ENCODE data around the gene ATF6.
"Not testable (repeated sequence)": the region's sequence is repeated elsewhere in the genome, so short reads cannot be mapped to it uniquely, and the experiment has no call there.

ATF6 gene

DNA sequence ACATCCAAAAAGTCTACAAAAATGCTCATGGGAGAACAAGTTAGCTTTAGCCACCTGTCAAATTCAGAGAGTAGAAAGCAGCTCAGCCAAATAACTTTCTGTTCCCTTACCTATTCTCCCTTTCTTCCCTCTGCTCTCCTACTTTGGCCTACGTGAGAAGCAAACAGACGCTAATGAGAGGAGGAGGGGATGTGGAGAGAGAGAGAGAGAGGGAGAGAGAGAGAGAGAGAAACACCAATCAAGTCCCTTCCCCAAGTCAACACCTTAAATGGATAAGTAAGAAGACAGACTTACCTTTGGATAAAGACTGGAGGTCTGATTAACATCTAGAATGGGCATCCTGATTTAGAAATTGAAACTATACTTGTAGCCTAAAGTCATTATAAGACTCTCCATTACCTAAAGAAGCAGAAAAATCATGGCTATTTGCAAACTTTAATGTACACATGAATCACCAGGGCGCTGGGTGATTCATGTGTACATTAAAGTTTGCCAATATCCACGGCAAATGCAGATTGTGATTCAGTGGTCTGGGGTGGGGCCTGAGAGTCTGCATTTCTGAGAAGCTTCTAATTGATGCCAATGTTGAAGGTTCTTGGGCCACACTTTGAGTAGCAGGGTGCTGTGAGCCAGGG is 29.7 kb upstream of the ATF6 start:
- DNase-seq, result no peak

DNA sequence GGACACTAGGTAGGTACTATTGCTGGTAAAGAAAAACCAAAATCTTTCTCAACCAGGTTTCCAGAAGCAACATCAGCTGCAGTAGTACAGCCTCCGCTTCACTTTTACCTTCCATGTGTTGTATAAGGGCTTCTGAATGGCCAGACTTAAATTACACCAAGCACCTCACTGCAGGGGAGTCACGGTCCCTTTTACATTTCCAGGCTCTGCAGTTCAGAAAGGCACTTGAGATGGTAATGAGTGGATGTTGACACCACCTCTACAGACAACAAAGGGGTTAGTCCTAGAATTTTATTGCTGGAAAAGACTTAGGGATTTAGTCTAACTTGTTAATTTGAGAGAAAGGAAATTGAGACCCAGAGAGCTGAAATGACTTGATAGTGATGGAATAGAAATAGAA is 28.5 kb upstream of the ATF6 start:
- no peak for DNase-seq

DNA sequence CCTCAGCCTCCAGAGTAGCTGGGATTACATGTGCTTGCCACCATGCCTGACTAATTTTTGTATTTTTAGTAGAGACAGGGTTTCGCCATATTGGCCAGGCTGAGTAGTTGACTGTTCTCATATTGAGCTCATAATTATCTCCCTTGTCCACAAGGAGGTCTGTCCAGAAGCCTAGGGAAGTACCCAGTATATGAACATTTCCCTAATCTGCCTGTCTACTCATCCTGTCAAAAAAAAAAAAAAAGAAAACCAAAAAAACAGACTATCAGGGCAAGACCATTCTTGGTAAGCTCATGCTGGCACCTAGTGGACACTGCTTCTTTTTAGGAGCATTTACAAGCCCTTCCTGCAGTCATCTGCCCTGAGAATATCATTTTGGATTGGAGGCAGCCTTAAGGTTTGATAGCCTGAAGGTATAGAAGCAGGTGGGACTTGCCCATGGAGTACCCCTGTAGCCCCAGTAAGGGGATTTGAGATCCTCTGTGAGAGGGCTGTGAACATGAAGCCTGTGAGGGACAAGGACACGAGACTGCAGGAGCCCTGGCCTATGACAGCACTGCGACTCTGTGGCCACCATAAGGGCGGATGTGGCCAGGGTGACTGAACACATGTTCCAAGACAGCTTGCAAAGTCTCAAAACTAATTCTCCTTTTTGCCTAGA is 27.4 kb upstream of the ATF6 start:
- peak; percentile 95 for DNase-seq

DNA sequence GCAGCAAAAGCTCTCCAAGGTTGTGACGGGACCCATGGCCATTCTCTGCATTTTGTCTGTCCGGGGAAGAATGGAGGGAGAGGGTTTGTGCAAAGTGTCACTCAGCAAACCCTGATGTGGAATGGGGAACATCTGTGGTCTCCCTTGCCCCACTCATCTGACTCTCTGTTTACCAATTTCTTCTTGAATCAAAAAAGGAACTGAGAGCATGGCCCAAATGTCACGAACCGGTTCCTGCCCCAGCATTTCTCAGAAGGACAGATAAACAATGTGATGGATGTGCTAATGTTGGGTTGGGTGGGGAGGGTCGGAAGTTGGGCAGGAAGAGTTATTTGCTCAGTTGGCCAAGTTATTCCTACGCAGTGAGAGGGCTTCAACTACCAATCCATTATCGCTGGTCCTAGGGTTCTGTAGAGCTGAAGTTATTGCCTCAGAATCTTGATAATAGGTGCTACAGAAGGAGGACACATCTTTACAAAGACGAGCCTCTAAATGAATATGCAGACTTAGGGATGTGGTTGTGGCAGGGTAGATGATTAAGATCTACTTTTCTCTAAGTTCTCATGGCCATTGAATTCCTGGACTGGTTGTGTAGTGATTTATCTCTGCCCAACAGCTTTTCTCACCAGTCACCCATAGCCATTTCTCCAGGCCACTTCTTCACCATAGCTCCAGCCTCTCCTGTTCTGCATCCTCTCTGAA is 26.1 kb upstream of the ATF6 start:
- DNase-seq, result no peak

DNA sequence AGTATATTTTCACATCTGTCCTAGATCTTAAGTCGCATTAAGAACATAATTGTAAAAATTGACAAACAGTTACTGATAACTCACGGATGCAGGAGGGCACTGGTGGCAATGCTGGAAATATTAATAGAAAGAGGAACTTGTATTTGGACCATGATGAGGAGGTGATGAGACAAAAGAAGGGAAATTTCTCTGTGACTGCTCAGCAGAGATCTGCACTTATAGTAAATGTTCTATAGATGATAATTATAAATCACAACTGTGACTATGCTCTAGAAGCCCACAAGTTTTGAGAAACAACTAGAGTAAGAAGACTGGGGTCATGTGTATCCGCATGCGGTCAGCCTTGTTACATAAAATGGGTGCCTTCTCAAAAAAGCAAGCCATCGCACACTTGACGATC is 25.2 kb upstream of the ATF6 start:
- DNase-seq, result no peak

DNA sequence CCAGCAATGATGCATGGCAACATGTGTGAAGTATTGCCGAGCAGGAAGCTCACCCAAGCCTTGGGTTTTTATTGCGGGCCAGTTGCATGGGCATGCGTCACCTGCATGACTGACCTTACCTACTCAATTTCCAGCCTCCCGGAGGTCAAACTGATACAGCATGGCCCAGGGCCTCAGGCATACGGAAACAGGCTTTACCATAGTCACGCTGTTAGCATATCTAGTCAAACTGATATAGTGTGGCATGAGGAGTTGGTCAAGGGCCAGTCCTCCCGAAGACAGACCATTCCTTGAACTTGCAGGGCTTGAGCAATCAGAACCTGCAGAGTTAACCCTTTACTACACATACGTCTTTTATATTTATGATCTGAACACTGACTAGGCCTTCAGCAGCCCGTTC is 22.9 kb upstream of the ATF6 start:
- DNase-seq, result no peak

DNA sequence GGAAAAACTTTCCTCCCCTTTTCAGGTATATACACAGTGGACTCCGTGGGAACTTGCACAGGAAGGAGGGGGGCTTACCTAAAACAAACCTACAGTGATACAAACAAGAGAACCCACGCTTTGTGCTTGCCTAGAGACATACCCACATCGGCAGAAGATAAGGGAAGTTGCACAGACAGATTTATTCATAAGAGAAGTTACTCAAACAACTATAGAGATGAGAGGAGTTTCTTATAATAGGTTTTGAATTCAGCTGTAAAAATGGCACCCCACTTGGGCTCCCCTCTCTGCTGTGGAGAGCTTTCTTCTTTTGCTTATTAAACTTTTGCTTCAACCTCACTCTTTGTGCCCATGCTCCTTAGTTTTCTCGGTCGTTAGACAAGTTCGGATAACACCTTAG is 18.3 kb upstream of the ATF6 start:
- DNase-seq, result no peak

DNA sequence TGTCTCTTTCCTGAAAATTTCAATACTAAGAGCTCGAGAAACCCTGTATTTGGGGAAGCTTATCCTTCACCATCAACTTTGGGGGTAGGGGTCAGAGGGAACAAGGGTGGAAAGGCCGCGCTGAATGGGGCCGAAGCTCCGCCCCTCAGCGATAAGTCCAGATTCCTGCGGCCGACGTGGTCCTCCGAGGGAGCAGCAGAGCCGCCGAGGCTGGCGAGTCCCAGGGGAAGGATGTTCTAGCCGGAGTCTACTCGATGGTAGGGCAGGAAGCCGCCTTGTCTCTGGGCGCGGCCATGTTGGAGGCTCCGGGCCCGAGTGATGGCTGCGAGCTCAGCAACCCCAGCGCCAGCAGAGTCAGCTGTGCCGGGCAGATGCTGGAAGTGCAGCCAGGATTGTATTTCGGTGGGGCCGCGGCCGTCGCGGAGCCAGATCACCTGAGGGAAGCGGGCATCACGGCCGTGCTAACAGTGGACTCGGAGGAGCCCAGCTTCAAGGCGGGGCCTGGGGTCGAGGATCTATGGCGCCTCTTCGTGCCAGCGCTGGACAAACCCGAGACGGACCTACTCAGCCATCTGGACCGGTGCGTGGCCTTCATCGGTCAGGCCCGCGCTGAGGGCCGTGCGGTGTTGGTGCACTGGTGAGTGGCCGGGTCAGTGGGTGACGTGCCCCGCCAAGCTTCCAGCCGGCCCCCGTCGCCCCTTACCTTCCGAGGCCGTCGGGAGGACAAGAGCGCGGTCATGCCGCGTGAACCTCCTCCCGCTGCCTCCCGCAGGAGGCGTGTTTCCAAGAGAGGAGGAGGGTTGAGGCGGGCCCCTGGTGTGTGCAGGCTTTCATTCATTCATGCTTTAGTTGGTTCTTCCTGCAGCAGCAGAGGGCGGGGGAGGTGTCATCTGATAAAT is 16.4 kb upstream of the ATF6 start, which contains the start of gene DUSP12:
TSS of gene DUSP12 (plus strand) at position 278 of the 899 bp plus-strand sequence. CDS start at position 294, 16 bp downstream.
- DNase-seq, result peak; percentile 97

DNA sequence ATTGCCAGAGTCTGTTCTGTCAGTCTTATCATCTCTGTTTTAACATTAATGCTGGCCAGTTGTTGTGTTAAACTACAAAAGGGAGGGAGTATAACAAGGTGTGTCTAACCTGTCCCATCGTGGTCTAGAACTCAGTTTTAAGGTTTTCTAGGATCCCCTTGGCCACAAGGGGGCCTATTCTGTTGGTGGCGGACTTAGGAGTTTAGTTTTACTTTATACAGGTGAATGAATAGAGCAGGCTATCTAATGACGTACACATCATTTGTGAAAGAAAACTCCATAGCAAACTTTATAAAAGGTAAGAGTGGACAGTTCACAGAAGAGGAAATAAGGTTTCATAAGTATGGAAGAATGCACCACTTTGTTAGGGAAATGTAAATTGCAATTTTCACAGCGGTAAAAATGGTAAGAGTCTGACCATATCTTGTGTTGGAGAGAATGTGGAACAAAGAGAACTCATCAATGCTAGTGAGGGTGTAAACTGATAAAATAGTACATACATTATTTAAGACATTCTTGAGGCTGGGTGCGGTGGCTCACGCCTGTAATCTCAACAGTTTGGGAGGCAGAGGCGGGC is 2.5 kb upstream of the ATF6 start:
- peak; percentile 75 for DNase-seq

DNA sequence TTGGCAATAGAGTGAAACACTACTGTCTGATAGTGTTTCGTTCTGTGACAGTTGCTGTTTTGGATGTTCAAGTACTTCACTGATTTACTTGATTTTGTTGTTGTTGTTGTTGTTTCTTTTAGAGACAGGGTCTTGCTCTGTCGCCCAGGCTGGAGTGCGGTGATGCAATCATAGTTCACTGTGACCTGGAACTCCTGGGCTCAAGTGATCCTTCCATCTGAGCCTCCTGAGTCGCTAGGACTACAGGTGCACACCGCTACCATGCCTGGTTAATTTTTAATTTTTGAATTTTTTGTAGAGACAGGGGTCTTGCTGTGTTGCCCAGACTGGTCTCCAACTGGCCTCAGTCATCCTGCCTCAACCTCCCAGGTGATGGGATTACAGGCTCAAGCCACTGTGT is 2.3 kb downstream of the ATF6 start:
- DNase-seq, result no peak

DNA sequence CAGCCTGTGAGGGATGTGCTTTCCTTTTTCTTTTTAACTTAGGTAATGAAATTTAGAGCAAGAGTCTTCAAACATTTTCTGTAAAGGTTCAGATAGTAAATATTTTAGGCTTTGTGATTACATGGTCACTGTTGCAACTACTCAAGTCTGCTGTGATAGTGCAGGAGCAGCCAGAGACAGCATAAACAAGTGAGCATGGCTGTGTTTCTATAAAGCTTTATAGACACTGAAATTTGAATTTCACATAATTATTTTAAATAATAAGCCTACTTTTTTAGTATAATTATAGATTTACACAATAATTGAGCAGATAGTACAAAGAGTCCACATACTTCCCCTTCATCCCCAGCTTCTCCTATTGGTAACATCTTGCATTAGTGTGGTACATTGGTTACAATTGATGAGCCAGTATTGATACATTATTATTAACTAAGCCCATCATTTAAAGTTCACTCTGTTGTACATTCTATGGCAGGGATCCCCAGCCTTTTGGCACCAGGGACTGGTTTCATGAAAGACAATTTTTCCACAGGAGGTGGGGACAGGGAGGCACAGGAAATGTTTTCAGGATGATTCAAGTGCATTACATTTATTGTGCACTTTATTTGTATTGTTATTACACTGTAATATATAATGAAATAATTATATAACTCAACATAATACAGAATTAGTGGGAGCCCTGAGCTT is 3.0 kb downstream of the ATF6 start:
- no peak for DNase-seq

DNA sequence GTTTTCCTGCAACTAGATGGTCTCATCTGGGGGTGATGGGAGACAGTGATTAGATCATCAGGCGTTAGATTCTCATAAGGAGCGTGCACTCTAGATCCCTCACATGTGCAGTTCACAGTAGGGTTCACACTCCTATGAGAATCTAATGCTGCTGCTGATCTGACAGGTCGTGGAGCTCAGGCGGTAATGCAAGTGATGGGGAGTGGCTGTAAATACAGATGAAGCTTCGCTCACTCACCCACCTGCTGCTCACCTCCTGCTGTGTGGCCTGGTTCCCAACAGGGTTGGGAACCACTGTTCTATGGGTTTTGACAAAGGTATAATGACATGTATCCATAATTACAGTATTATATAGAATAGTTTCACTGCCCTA is 3.5 kb downstream of the ATF6 start:
- not testable (repeated sequence) for DNase-seq

DNA sequence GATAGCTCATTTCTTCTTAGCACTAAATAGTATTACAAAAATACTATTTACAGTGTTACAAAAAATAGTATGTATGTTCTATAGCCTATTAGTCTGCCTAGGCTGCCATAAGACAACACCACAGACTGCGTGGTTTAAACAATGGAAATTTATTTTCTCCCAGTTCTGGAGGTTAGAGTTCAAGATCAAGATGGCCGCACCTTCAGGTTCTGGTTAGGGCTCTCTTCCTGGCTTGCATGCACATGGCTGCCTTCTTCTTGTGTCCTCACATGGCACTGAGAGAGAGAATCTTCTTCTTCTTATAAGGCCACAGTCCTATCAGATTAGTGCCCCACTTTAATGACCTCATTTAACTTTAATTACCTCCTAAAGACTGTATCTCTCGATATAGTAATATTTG is 4.1 kb downstream of the ATF6 start:
- peak; percentile 23 for DNase-seq

DNA sequence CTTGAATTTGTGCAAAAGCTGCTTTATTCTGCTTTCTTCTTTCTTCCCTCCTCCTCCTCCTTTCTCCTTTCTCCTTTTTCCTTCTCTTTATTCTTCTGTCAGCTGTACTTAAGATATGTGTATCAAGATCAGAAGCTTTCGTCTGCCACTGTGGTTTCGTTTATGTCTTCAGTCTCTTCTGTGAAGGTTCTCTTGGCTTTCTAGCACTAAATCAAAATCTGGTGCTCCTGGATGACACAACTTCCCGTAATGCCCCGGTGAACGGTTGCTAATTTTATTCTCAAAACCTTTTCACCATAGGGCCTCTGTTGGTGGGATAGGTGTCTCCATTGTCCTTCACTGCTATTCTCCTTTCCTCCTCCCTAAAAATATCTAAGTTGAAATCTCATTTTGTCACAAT is 5.0 kb downstream of the ATF6 start:
- no peak for DNase-seq

DNA sequence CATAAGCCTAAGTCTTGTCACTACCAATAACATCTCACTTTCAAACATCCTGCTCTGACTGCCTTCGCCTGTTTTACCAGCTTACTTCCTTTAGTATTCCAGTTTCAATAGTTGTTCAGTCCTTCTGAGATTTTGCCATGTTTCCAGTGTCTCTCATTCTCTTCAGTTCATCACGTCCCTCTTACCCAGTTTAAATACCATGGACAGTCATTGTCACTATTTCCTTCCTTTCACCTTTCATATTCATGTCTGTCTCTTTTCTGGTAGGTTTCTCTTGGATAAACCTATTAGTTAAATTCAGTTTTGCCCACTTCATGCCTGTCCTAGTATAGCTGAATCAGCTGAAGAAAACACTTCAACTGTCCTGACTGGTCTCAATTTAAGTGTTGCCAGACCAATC is 5.9 kb downstream of the ATF6 start:
- no peak for DNase-seq

DNA sequence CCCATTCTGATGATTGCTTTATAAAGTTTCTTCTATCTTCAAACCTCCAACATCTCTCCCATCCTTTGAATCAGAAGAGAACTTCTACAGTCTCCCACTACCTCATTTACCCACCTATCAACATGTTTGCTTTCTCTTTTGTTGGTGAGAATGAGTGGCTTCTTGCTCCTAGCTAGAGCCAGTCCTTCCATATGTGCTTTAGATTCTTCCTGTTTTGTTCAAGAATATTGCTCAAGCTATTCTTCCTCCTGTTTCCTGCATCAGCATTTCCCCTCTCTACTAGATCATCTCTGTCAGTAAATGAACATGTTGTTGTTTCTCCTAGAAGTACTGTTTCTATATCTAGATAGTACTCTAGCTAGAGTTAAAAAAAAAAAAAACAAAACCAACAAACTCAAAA is 6.3 kb downstream of the ATF6 start:
- DNase-seq, result peak; percentile 41

DNA sequence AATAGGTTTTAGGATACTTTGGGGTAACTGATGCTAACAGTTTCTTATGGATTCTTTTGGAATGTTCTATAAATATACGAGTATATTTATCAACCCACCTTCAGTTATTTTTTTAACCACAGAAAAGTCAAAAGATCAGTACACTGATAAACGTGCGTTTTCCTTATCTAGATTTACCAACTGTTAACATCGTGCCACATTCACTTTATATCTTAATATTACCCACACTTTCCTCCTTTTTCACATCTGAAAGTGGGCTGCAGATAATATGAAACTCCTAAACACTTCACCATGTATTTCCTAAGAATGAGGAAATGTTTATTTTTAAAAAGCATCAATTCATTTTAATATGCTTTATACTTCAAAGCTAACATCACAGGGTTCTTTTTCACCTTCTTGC is 7.7 kb downstream of the ATF6 start:
- DNase-seq, result no peak

DNA sequence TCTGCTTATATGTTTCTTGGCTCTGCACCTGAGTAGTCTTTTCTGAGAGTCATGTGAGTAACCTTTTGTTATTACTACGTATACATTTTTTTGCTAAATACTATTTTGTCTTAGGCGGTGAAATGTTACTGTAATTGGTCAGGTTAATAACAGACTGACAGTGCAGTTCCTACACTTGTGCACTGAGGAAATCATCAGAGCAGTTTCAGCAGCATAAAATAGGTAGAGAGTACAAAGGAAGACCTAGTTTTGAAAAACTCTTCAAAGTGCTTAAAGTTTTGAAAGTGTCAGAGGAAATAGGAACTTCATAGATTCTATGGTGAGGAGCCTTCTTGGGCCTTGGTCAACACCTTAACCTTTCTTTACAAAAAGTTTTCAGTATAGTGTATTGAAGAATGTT is 11.1 kb downstream of the ATF6 start:
- no peak for DNase-seq

DNA sequence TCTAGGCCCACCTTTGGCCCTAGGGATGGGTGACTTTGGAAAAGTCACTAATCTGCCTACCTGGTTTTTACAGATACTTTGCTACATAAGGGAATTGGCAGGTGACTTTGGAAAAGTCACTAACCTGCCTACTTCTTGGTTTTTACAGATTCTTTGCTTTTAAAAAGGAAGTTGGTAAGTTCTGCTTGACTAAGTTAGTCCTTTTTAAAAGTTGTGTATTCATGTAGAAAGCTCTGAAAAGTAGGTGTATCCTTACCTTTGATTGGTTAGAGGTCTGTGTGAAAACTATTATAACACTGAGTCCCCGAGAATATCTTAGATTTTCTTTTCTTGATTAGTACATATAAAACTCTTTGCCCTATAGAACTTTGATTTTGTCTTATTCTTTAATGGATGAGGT is 12.4 kb downstream of the ATF6 start:
- no peak for DNase-seq

DNA sequence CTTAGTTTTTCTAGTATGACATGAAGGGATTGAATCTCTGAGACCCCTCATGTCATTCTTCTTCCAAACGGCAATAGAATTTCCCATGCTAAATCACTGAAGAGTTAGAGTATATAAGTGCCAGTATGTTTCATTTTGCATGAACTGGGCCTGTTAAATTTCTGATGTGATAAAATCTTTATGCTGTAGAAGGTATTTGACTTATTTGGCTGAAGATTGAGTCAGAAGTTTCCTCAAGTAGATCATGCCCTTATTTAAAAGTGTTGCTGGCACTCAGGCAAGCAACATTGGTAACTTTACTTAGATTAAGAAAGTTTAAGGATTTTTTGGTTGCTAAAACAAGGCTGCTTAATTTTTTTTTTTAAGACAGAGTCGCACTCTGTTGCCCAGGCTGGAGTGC is 13.3 kb downstream of the ATF6 start:
- no peak for DNase-seq

DNA sequence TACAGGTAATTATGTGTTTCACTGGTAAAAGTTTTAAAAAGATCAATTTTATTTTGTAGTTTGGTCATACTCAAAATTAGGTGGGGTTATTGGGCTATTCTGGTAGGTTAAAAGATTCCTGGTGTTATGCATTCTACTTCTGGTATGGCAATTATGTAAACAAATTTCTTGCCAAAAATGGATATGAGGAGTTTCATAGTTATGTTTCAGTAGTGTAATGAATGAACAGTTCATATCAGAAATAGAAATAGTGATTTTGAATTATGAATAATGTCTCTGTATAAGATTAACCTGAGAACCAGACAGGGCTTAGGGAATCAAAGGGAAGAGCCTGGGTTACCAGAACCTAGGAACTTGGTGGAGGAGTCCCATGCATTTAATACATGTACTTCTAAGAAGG is 15.9 kb downstream of the ATF6 start:
- no peak for DNase-seq

DNA sequence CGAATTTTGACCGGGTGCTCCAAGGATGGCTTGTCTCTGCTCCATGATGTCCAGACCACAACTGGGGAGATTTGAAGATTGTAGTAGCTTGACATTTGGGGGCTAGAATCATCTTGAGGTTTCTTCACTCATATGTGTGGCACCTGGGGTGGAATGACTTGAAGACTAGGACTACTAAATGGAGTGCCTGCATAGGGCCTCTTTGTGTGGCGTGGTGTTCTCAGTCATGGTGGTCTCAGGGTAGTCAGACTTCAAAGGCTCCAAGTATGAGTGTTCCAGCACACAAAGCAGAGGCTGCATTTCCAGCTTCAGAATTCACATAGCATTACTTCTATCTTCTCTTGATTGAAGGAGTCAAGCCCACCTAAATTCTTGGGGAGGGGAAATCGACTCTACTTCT is 16.8 kb downstream of the ATF6 start:
- no peak for DNase-seq

Measured in hematopoietic multipotent progenitor cell treated with erythropoietin and hydrocortisone succinate and interleukin-3 and kit ligand, for 6 days (in vitro differentiated cells).